GM06990 (cell line): ENCODE data around the gene TECR.

Source experiments
- DNase-seq: peaks from one replicate; pipeline ENCODE4 v3.0.0-alpha.2; 2011; ENCODE audit not compliant: insufficient read length; ENCODE audit errors: extremely low read depth
- H3K27me3 ChIP-seq: replicated peaks from 2 replicates; pipeline ENCODE4 v1.6.0; 2011; ENCODE audit warnings: low read length; ENCODE audit not compliant: control insufficient read depth, insufficient read depth
- H3K36me3 ChIP-seq: 2 replicates; pipeline ENCODE4 v1.5.1; 2011; ENCODE audit warnings: low read length; ENCODE audit not compliant: control insufficient read depth, insufficient read depth
- H3K4me3 ChIP-seq: replicated peaks from 2 replicates; pipeline ENCODE4 v1.5.1; 2011; ENCODE audit warnings: low read depth, mild to moderate bottlenecking, control low read depth, low read length
- CTCF ChIP-seq: IDR thresholded peaks from 2 replicates; pipeline ENCODE4 v1.5.1; 2011; ENCODE audit warnings: low read length, control low read depth, mild to moderate bottlenecking, inconsistent platforms; ENCODE audit not compliant: insufficient read depth, poor library complexity, severe bottlenecking

The TECR gene

GRCh38 chr19:14505488-14506239, 23.7 kb upstream of the TECR start:
- Histone ChIP-seq H3K36me3 (no peaks in the 10 kb centered on the region), H3K4me3 (no peak overlapping the region), H3K27me3 (no peaks in the 10 kb centered on the region; the same call in 1 of the 2 replicates)
- TF ChIP-seq CTCF, result peak; percentile 85
- no peak for DNase-seq

GRCh38 chr19:14507704-14508542, 21.5 kb upstream of the TECR start:
- Histone ChIP-seq H3K27me3 (no peaks in the 10 kb centered on the region), H3K36me3 (no peaks in the 10 kb centered on the region), H3K4me3 (no peak overlapping the region)
- DNase-seq, result no peak
- TF ChIP-seq CTCF, result no peak

GRCh38 chr19:14510311-14511228, 18.8 kb upstream of the TECR start:
- no peak for TF ChIP-seq CTCF
- DNase-seq, result no peak
- Histone ChIP-seq H3K4me3 (no peak overlapping the region), H3K27me3 (no peaks in the 10 kb centered on the region), H3K36me3 (peaks cover 9% of the 10 kb centered on the region)

GRCh38 chr19:14511229-14511593, 18.2 kb upstream of the TECR start:
- DNase-seq, result no peak
- Histone ChIP-seq H3K36me3 (peaks cover 11% of the 10 kb centered on the region), H3K4me3 (no peak overlapping the region), H3K27me3 (no peaks in the 10 kb centered on the region)
- no peak for TF ChIP-seq CTCF

- no peak for TF ChIP-seq CTCF
- H3K27me3 ChIP-seq, result no peaks in the 10 kb centered on the region
- DNase-seq, result no peak
- H3K36me3 ChIP-seq, result peaks cover 11% of the 10 kb centered on the region
- H3K4me3 ChIP-seq, result no peak overlapping the region
These were observed 16.9 kb upstream of the TECR start for GRCh38 chr19:14512406-14512961.
